Measurements from ENCODE around the gene PELI3.

DNA sequence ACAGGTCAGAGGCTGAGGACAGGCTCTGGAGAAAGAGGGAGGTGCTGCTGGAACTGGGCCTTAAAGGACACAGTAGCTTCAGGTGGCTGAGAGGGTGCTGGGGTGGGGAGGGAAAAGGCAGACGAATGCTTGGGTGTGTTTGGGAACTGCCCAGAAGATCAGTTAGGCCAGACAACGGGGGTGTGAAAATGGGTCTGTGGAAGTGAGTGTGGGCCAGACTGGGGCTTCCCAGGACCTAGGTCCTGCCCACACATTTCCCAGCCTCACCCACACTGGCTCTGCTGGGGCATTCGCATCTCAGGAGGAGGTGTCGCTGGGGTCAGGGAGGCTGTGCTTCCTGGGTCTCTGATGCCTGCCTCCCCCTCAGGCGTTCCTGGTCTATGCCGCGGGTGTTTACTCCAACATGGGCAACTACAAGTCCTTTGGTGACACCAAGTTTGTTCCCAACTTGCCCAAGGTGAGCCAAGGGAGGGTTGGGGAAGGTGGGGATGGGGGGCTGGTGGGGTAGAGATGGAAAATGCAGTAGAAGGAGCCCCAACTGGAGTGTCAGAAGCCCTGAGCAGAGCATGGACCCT is 18.2 kb downstream of the PELI3 start:
- TF ChIP-seq, protein P1, sequence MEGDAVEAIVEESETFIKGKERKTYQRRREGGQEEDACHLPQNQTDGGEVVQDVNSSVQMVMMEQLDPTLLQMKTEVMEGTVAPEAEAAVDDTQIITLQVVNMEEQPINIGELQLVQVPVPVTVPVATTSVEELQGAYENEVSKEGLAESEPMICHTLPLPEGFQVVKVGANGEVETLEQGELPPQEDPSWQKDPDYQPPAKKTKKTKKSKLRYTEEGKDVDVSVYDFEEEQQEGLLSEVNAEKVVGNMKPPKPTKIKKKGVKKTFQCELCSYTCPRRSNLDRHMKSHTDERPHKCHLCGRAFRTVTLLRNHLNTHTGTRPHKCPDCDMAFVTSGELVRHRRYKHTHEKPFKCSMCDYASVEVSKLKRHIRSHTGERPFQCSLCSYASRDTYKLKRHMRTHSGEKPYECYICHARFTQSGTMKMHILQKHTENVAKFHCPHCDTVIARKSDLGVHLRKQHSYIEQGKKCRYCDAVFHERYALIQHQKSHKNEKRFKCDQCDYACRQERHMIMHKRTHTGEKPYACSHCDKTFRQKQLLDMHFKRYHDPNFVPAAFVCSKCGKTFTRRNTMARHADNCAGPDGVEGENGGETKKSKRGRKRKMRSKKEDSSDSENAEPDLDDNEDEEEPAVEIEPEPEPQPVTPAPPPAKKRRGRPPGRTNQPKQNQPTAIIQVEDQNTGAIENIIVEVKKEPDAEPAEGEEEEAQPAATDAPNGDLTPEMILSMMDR (IDR thresholded peaks at IDR 0.05) = no peak
- TF ChIP-seq POLR2A (IDR thresholded peaks at IDR 0.05) = no peak
- TF ChIP-seq POLR2AphosphoS5 (IDR thresholded peaks at IDR 0.05) = no peak
- TF ChIP-seq EP300 (IDR thresholded peaks at IDR 0.05) = no peak
